HL-60 (cell line): Measurements from ENCODE around the gene ZNF234.
A peak's percentile ranks its signal among the peaks of the same experiment; 100 is the strongest.

Source experiments
- CTCF ChIP-seq: IDR thresholded peaks from one replicate; pipeline ENCODE4 v1.5.1; 2011; ENCODE audit warnings: low read length, control low read depth, inconsistent platforms; ENCODE audit not compliant: insufficient read depth
- POLR2AphosphoS5 ChIP-seq: IDR thresholded peaks from 2 replicates; pipeline ENCODE4 v1.6.1; 2012; ENCODE audit warnings: low read depth
- REST ChIP-seq: IDR thresholded peaks from 2 replicates; pipeline ENCODE4 v1.6.1; 2012; ENCODE audit warnings: low read depth; ENCODE audit not compliant: insufficient replicate concordance

GRCh38 chr19:44113138-44113783, 28.1 kb upstream of the ZNF234 start, which contains the start of gene ZNF225:
- peak; percentile 50; the same call in 1 of the 2 replicates for TF ChIP-seq POLR2AphosphoS5
- no peak for TF ChIP-seq REST
- TF ChIP-seq CTCF: no peak
